ENCODE data around the gene TMEM273. TPM values are rescaled to one million over a fixed set of nuclear protein-coding genes. Genes with fewer than 3 reads are reported as not detected.

TMEM273 gene
- total and polyA plus RNA-seq, 2 of the 4 experiments (the other 2 are of a cell fraction) = not detected

- Histone ChIP-seq H3K4me1 (ENCODE audit: control insufficient read depth, insufficient read depth, low read length) (peaks cover 38% of the 10 kb centered on the region), H2AFZ (replicated peaks; ENCODE audit: low read length, poor library complexity) (peak overlapping the region; percentile 61), H4K8ac (ENCODE audit: low read depth in 2 of 2, low read length in 2 of 2) (peak overlapping the region; percentile 3 to 66; a peak in 3 of 4 replicates), H4K20me1 (ENCODE audit: insufficient read depth, low read length) (peaks cover 13% of the 10 kb centered on the region; the same call in 1 of the 2 replicates), H3K9ac (ENCODE audit: low read depth, low read length) (no peak overlapping the region), H3K79me1 (ENCODE audit: low read depth in 1 of 2, low read length in 2 of 2) (no peaks in the 10 kb centered on the region), H3K36me3 (ENCODE audit: control insufficient read depth, insufficient read depth, low read length) (no peaks in the 10 kb centered on the region), H3K4me2 (ENCODE audit: low read depth, low read length) (peak overlapping the region; percentile 34), H4K91ac (ENCODE audit: insufficient read depth, low read depth, low read length) (peak overlapping the region; percentile 39), H2BK20ac (ENCODE audit: low read depth, low read length) (peak overlapping the region; percentile 66), H3K56ac (ENCODE audit: extremely low read depth, insufficient read depth, low read length) (no peak overlapping the region), H4K5ac (ENCODE audit: low read depth, low read length) (peak overlapping the region; percentile 13), H2BK5ac (ENCODE audit: low read depth, low read length, poor library complexity, severe bottlenecking) (peak overlapping the region; percentile 64), H2AK9ac (replicated peaks; ENCODE audit: low read depth, low read length, poor library complexity) (no peak overlapping the region), H3K27ac (ENCODE audit: insufficient read depth, low read length) (peak overlapping the region; percentile 7; the same call in 1 of the 2 replicates), H2AK5ac (ENCODE audit: low read depth, low read length) (peak overlapping the region; percentile 74), H3K23ac (ENCODE audit: low read depth, low read length) (peak overlapping the region; percentile 48), H3K27me3 (ENCODE audit: control insufficient read depth, insufficient read depth, low read length) (peaks cover 5% of the 10 kb centered on the region), H3K18ac (ENCODE audit: low read depth, low read length) (peak overlapping the region; percentile 58), H3K14ac (replicated peaks; ENCODE audit: low read depth, low read length) (peak overlapping the region; percentile 61; the same call in 1 of the 2 replicates), H3K4ac (ENCODE audit: low read depth, low read length) (peak overlapping the region; percentile 69), H3K9me3 (ENCODE audit: control insufficient read depth, insufficient read depth, low read length) (no peaks in the 10 kb centered on the region), H2BK15ac (ENCODE audit: low read depth, low read length) (no peak overlapping the region; the same call in 2 of the 3 replicates), H3K9me1 (ENCODE audit: insufficient read depth, low read length) (peaks cover 25% of the 10 kb centered on the region), H3K4me3 (ENCODE audit: insufficient read depth, low read depth, low read length) (no peak overlapping the region), H2BK120ac (ENCODE audit: low read depth, low read length) (peak overlapping the region; percentile 82)
- dilution Hi-C loops (cut with HindIII; ENCODE audit: low sequenced_read_pairs, unreplicated experiment) = no loop called here
- no CpG with 5 or more reads among the region's 7 CpGs for WGBS, 2 experiments (ENCODE audit: extremely low coverage in 2 of 2, insufficient read length in 1 of 2)
- ATAC-seq (ENCODE audit: low read depth) (peak; percentile 21), DNase-seq (peak; percentile 87)
- no peak for TF ChIP-seq RAD21 (IDR thresholded peaks at IDR 0.05; ENCODE audit: low read length)
- TF ChIP-seq RFX5 (IDR thresholded peaks at IDR 0.05; ENCODE audit: low read depth, low read length) = no peak
- TF ChIP-seq, protein P1, sequence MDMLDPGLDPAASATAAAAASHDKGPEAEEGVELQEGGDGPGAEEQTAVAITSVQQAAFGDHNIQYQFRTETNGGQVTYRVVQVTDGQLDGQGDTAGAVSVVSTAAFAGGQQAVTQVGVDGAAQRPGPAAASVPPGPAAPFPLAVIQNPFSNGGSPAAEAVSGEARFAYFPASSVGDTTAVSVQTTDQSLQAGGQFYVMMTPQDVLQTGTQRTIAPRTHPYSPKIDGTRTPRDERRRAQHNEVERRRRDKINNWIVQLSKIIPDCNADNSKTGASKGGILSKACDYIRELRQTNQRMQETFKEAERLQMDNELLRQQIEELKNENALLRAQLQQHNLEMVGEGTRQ (IDR thresholded peaks at IDR 0.05; ENCODE audit: low read depth, low read length) = no peak
- TF ChIP-seq MAFK (IDR thresholded peaks at IDR 0.05; ENCODE audit: low read depth, low read length) = peak; percentile 89
- TF ChIP-seq POLR2A (IDR thresholded peaks at IDR 0.05; ENCODE audit: low read depth, low read length) = peak; percentile 34; the same call in 1 of the 2 replicates
- TF ChIP-seq FOS (IDR thresholded peaks at IDR 0.05; ENCODE audit: low read depth, low read length) = no peak
- TF ChIP-seq SMC3 (IDR thresholded peaks at IDR 0.05; ENCODE audit: low read depth, low read length) = no peak
- no peak for TF ChIP-seq ELK1 (IDR thresholded peaks at IDR 0.05; ENCODE audit: borderline replicate concordance, low read depth, low read length)
- no peak for TF ChIP-seq NFE2L2 (IDR thresholded peaks at IDR 0.05; ENCODE audit: low read depth, low read length)
- TF ChIP-seq CEBPB (IDR thresholded peaks at IDR 0.05; ENCODE audit: low read depth, low read length) = peak; percentile 67
- TF ChIP-seq, protein P2, sequence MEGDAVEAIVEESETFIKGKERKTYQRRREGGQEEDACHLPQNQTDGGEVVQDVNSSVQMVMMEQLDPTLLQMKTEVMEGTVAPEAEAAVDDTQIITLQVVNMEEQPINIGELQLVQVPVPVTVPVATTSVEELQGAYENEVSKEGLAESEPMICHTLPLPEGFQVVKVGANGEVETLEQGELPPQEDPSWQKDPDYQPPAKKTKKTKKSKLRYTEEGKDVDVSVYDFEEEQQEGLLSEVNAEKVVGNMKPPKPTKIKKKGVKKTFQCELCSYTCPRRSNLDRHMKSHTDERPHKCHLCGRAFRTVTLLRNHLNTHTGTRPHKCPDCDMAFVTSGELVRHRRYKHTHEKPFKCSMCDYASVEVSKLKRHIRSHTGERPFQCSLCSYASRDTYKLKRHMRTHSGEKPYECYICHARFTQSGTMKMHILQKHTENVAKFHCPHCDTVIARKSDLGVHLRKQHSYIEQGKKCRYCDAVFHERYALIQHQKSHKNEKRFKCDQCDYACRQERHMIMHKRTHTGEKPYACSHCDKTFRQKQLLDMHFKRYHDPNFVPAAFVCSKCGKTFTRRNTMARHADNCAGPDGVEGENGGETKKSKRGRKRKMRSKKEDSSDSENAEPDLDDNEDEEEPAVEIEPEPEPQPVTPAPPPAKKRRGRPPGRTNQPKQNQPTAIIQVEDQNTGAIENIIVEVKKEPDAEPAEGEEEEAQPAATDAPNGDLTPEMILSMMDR (conservative IDR thresholded peaks at IDR 0.05; ENCODE audit: low read depth, low read length) = peak; percentile 8; the same call in 1 of the 2 replicates
- no TSS peak for BruUV-seq (replicated peaks)
- in situ Hi-C loops (cut with MboI; ENCODE audit: low sequenced_read_pairs) = no loop called here
- CTCF ChIA-PET = interaction anchor here (1.2 to 1.6 kb wide), 2 partner anchors 13 to 18 kb away, joined by 3 to 4 read pairs; no protein-coding TSS in a partner anchor
- intact Hi-C loops (cut with micrococcal nuclease) = no loop called here
- POLR2A ChIA-PET (ENCODE audit: unreplicated experiment) = no interaction called here
Observed at GRCh38 chr10:49138361-49138891, 49.8 kb downstream of the TMEM273 start.
